Heart left ventricle (tissue), 16 donors: Measurements from ENCODE around the gene DSEL. TPM values are rescaled to one million over a fixed set of nuclear protein-coding genes. Genes with fewer than 3 reads are reported as not detected.
A peak's percentile ranks its signal among the peaks of the same experiment; 100 is the strongest.

Experiments used
- ATAC-seq, 4 donors: fragments of 200-7000 bp; cut with Tn5 transposase; one replicate each; pipeline ENCODE4 v1.9.1; 2020 to 2022; ENCODE audit warnings: moderate library complexity in 4 of 4, mild to moderate bottlenecking in 3 of 4, moderate number of reproducible peaks in 1 of 4
- DNase-seq, 5 donors: peaks; one replicate each; pipeline ENCODE4 v3.0.0-alpha.2; 2020
- H3K27ac ChIP-seq, 12 donors: fragments of 200-600 bp; sonication (generic) in 4 of 12; one replicate each; pipeline versions ENCODE4 v1.5.0 to v1.8.0; 2016 to 2022; ENCODE audit warnings: mild to moderate bottlenecking in 2 of 12
- H3K27me3 ChIP-seq, 9 donors: fragments of 200-600 bp; sonication (generic) in 2 of 9; one replicate each; pipeline versions ENCODE4 v1.5.1 to v1.8.0; 2016 to 2022; ENCODE audit warnings: mild to moderate bottlenecking in 3 of 9
- H3K36me3 ChIP-seq, 9 donors: fragments of 200-600 bp; sonication (generic) in 2 of 9; one replicate each; pipeline versions ENCODE4 v1.5.0 to v1.8.0; 2018 to 2022; ENCODE audit warnings: mild to moderate bottlenecking in 2 of 9
- H3K4me1 ChIP-seq, 12 donors: fragments of 200-600 bp; sonication (generic) in 4 of 12; one replicate each; pipeline versions ENCODE4 v1.5.0 to v1.8.0; 2016 to 2022; ENCODE audit warnings: mild to moderate bottlenecking in 3 of 12
- H3K4me3 ChIP-seq, 12 donors: fragments of 200-600 bp; sonication (generic) in 4 of 12; one replicate each; pipeline versions ENCODE4 v1.5.0 to v1.8.0; 2017 to 2022; ENCODE audit warnings: mild to moderate bottlenecking in 9 of 12, moderate library complexity in 4 of 12
- H3K9me3 ChIP-seq, 12 donors: fragments of 200-600 bp; sonication (generic) in 4 of 12; one replicate each; pipeline versions ENCODE4 v1.5.0 to v1.8.0; 2016 to 2022; ENCODE audit warnings: mild to moderate bottlenecking in 1 of 12
- POLR2A ChIP-seq, 2 donors: fragments of 450-650 bp; IDR thresholded peaks; one replicate each; pipeline ENCODE4 v1.6.1; 2017; ENCODE audit warnings: antibody characterized with exemption in 2 of 2, mild to moderate bottlenecking in 2 of 2, moderate library complexity in 2 of 2
- WGBS, 4 donors: extraction: QIAGEN DNeasy Blood & Tissue Kit in 2 of 4; methylation state at CpG; one replicate each; pipeline versions ENCODE4 v1.1.5 to v1.1.7; 2013 to 2018; 5-methylcytosine and 5-hydroxymethylcytosine counted together
- intact Hi-C, 10 donors: fragments of 100-400 bp; cut with DNase I; formaldehyde crosslinking; loops; one replicate each; pipeline versions ENCODE4 v1.11.1 to v1.14.2; 2022
- polyA plus RNA-seq, 2 donors: library from polyadenylated mRNA; stranded (reverse); fragments of 200-250 nt; gene quantifications; one replicate each; pipeline ENCODE4 v1.2.3, GENCODE V29; 2013
- total RNA-seq, 9 donors: library from RNA; depleted of rRNA in 2 of 9; stranded (reverse); fragments of >200 nt in 2 of 9; fragmentation: NEBNext Ultra II Directional in 3 of 9; extraction: Animal tissue kit (Norgen Biotek cat#: 25700) in 3 of 9; gene quantifications; one replicate each; pipeline versions ENCODE4 v1.1.0 to v1.2.4, GENCODE V29; 2016 to 2023
- TF ChIP-seq, protein P1 (sequence below), 12 donors: fragments of 200-600 bp; sonication (generic) in 4 of 12; IDR thresholded peaks; one replicate each; pipeline versions ENCODE4 v1.5.0 to v1.8.0; 2018 to 2022; ENCODE audit warnings: antibody characterized with exemption in 12 of 12, mild to moderate bottlenecking in 5 of 12
- donor health status: ischemic (EF 13 %, LVEDD 7.1; RV severe dilation, severe dysfunction).
- donor health status: healthy with polysubstance abuse.
- donor health status: DM: no; HTN: yes; CAD: no.
- donor health status: DM: no; HTN: no; CAD: no.
- donor health status: ischemic (EF 25% LVEDD 6.9; RV normal size, moderate dysfunction).
- donor health status: ischemic (EF 25% LVEDD 5.7; RV mildly dilated, moderate dysfunction).
- donor health status: healthy.
- donor health status: DM: yes; HTN: yes; CAD: no.
- donor health status: ischemic (EF 35%, LVEDD 5.7; RV mildly dilated, moderate dysfunction).
- donor health status: nonischemic (EF 11% LVEDD 7.7; RV severe dilation, severe dysfunction).
- donor health status: DM: yes; HTN: yes; CAD: no.
- donor health status: PGD.
- donor health status: ischemic (EF 29% LVEDD 5.4; RV normal size, mild dysfunction).
- donor health status: nonischemic (EF 23%, LVEDD 6.1; RV moderate dilation, normal function).

The DSEL gene
- total and polyA plus RNA-seq, 11 donors: 0.61 to 4.0 (median 2.3) TPM

DNA sequence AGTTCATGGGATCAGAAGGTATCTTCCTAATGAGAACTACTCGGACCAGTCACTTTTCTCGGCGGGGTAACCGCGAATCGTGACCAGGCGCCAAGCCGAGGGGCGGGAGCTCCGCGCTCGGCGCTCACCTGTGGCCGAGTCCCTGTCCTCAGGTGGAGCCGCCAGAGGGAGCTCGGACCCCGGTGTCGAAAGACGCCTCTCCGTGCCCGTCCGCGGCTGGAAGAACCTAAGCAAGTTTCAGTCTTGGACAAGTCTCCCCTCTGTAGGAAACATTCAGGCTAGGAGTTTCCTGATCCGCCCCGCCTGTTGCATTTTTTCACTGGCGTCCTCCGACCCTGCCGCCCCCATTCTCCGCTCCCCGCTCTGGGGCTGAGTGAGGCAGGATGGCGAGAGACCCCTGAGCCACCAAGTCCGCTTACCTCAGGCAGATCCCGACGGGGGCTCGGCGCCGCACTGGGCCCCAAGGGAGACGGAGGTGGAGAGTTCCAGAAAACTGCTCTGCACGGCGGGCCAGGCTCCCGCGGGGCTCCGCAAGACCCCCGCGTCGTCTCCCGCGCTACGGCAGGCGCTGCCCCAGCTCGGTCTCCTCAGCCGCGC lies 480 bp downstream of the DSEL start:
- Histone ChIP-seq H3K27ac (peak overlapping the region; percentile 57 to 92 (median 80)), H3K9me3 (no peaks in the 10 kb centered on the region), H3K27me3 (no peaks in the 10 kb centered on the region), H3K4me3 (peak overlapping the region; percentile 65 to 96 (median 84)), H3K4me1 (peaks cover 0 to 21% (median 11%) of the 10 kb centered on the region in 12 donors), H3K36me3 (peaks cover 0 to 9% (median 0%) of the 10 kb centered on the region in 9 donors)
- intact Hi-C loops: loop anchor here in 4 of 10 donors (5.0 to 10.0 kb wide), 4 partner anchors 1109 to 1201 kb away; partner anchors contain the start of gene TMX3 (in 1 of the 4)
- TF ChIP-seq, protein P1, sequence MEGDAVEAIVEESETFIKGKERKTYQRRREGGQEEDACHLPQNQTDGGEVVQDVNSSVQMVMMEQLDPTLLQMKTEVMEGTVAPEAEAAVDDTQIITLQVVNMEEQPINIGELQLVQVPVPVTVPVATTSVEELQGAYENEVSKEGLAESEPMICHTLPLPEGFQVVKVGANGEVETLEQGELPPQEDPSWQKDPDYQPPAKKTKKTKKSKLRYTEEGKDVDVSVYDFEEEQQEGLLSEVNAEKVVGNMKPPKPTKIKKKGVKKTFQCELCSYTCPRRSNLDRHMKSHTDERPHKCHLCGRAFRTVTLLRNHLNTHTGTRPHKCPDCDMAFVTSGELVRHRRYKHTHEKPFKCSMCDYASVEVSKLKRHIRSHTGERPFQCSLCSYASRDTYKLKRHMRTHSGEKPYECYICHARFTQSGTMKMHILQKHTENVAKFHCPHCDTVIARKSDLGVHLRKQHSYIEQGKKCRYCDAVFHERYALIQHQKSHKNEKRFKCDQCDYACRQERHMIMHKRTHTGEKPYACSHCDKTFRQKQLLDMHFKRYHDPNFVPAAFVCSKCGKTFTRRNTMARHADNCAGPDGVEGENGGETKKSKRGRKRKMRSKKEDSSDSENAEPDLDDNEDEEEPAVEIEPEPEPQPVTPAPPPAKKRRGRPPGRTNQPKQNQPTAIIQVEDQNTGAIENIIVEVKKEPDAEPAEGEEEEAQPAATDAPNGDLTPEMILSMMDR (IDR thresholded peaks at IDR 0.05): peak; percentile 51 to 80 (median 69)
- TF ChIP-seq POLR2A (IDR thresholded peaks at IDR 0.05): no peak
- ATAC-seq (peak; percentile 45 to 79 (median 68)), DNase-seq (peak; percentile 81 to 89 (median 84))
- WGBS, 4 donors: 0 to 1% (median 0%) methylated on average over 25 to 53 of the region's 53 CpGs

DNA sequence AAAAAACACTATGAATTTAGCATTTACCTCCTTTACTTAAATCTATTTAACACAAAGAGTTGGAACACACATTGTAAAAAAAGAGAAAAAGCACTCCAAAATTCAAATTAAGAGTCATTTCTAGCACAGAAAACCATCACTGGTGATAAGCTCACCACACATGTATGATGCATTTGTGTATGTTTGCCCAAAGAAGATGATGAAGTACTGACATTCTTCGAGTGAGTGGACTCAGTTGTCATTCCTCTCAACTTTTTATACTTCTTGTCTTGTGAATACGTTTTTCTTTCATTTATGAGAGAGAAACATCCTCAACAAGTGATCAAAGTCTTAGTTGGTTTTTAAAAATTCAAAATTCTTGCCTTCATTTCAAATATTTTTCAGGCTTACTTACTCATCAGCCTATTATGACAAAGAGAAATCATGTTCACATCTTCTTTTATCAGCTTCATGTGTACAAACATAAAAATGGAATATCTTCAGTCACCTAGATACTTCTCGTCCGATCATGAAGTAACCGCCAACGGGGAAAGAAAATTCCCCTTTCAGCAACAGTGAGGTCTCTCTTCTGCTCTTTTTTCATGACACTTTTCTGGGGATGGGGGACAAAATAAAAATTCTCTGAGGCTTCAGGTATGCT lies 1.5 kb downstream of the DSEL start:
- ATAC-seq (no peak), DNase-seq (no peak)
- H3K27me3 ChIP-seq: no peaks in the 10 kb centered on the region
- H3K4me3 ChIP-seq: peak overlapping the region in 9 of 12 donors; percentile 68 to 96 (median 85)
- 73 to 84% (median 80%) methylated on average over 6 of the region's 6 CpGs for WGBS, 4 donors
- TF ChIP-seq POLR2A (IDR thresholded peaks at IDR 0.05): no peak
- TF ChIP-seq, protein P1 (IDR thresholded peaks at IDR 0.05): no peak
- peaks cover 0 to 9% (median 0%) of the 10 kb centered on the region in 9 donors for H3K36me3 ChIP-seq
- peaks cover 0 to 21% (median 10%) of the 10 kb centered on the region in 12 donors for H3K4me1 ChIP-seq
- intact Hi-C loops: loop anchor here in 4 of 10 donors (5.0 to 10.0 kb wide), 4 partner anchors 1110 to 1202 kb away; partner anchors contain the start of gene TMX3 (in 1 of the 4)
- H3K27ac ChIP-seq: peak overlapping the region in 1 of 12 donors; percentile 87
- H3K9me3 ChIP-seq: no peaks in the 10 kb centered on the region

DNA sequence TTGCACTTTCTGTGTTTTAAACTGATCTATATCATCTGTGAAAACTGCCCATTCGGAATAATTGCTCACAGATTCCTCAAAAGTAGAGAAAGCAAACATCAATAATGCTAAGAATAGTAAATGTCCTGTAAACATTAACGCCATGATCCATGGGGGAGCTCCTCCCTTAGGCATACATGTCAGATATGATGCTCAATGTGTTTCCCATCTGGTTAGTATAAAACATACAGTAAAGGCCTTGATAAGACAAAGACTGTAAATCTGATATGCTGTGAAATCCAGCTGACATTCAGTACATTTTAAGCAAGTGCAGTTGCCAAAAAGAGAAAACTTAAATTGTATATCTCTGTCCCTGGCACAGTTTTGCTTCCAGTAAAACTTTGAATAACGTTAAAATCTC lies 2.1 kb downstream of the DSEL start:
- DNase-seq: no peak
- Histone ChIP-seq H3K27ac (no peak overlapping the region), H3K36me3 (peaks cover 0 to 9% (median 0%) of the 10 kb centered on the region in 9 donors), H3K27me3 (no peaks in the 10 kb centered on the region), H3K4me1 (peaks cover 0 to 22% (median 10%) of the 10 kb centered on the region in 12 donors), H3K9me3 (no peaks in the 10 kb centered on the region), H3K4me3 (peak overlapping the region in 1 of 12 donors; percentile 68)
- no peak for ATAC-seq
- 76 to 85% (median 81%) methylated on average over 3 of the region's 3 CpGs for WGBS, 4 donors
- intact Hi-C loops: loop anchor here in 2 of 10 donors (10.0 kb wide), 2 partner anchors 1110 to 1140 kb away; no protein-coding TSS in a partner anchor
- TF ChIP-seq POLR2A (IDR thresholded peaks at IDR 0.05): no peak
- TF ChIP-seq, protein P1 (IDR thresholded peaks at IDR 0.05): no peak

DNA sequence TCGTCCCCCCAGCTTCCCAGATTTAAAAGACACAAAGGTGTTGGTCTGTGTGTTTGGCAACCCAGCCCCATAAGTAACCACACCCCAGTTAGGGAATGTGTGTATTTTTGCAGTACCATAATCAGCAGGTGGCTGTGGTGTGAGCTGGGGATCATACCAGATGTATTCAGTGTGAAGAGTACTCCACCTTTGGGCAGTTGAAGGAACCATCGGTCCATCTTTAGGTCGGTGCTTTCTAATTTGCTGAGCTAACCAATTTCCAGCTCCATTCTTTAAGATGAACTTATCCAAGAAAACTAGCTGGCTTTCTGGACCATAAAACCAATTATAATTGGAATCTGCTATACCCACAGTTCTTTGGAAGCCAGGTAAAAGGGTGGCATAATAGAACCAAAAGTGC lies 3.2 kb downstream of the DSEL start:
- ATAC-seq (no peak), DNase-seq (no peak)
- H3K4me1 ChIP-seq: peaks cover 0 to 26% (median 10%) of the 10 kb centered on the region in 12 donors
- no peak for TF ChIP-seq POLR2A (IDR thresholded peaks at IDR 0.05)
- TF ChIP-seq, protein P1 (IDR thresholded peaks at IDR 0.05): no peak
- no peak overlapping the region for H3K27ac ChIP-seq
- intact Hi-C loops: loop anchor here in 2 of 10 donors (10.0 kb wide), 2 partner anchors 1112 to 1142 kb away; no protein-coding TSS in a partner anchor
- no peaks in the 10 kb centered on the region for H3K27me3 ChIP-seq
- no peak overlapping the region for H3K4me3 ChIP-seq
- H3K9me3 ChIP-seq: no peaks in the 10 kb centered on the region
- WGBS, 4 donors: 83 to 93% (median 88%) methylated on average over 3 of the region's 3 CpGs
- H3K36me3 ChIP-seq: peaks cover 0 to 9% (median 0%) of the 10 kb centered on the region in 9 donors
